HFFc6 (cell line): ENCODE data around the gene REM1. TPM values are rescaled to one million over a fixed set of nuclear protein-coding genes. Genes with fewer than 3 reads are reported as not detected.
"Not testable (repeated sequence)": the region's sequence is repeated elsewhere in the genome, so short reads cannot be mapped to it uniquely, and the experiment has no call there.

Experiments
- DNase-seq: peaks from one replicate; pipeline ENCODE4 v3.0.0-alpha.2; 2018
- H3K27ac Mint-ChIP-seq: 2 replicates; pipeline ENCODE4 v1.8.0; 2020; ENCODE audit warnings: mild to moderate bottlenecking, mixed read lengths
- H3K27me3 Mint-ChIP-seq: 2 replicates; pipeline ENCODE4 v1.8.0; 2021; ENCODE audit warnings: mild to moderate bottlenecking, moderate library complexity, mixed read lengths; ENCODE audit not compliant: insufficient read depth
- H3K36me3 Mint-ChIP-seq: 2 replicates; pipeline ENCODE4 v1.8.0; 2021; ENCODE audit warnings: low read depth, mixed read lengths
- H3K4me1 Mint-ChIP-seq: 2 replicates; pipeline ENCODE4 v1.8.0; 2020; ENCODE audit warnings: low read depth, mixed read lengths
- H3K4me3 Mint-ChIP-seq: 2 replicates; pipeline ENCODE4 v1.8.0; 2020; ENCODE audit warnings: mild to moderate bottlenecking, moderate library complexity, mixed read lengths
- H3K9me3 Mint-ChIP-seq: 2 replicates; pipeline ENCODE4 v1.8.0; 2020; ENCODE audit warnings: mild to moderate bottlenecking, mixed read lengths
- total RNA-seq, 6 experiments: library from RNA; stranded (reverse); fragmentation: NEBNext Ultra II Directional; extraction: Animal tissue kit (Norgen Biotek cat#: 25700); gene quantifications; 2 replicates in 1 of 6; 3 replicates in 5 of 6; pipeline ENCODE4 v1.2.3, GENCODE V29; 2021
- TF ChIP-seq, protein P1 (sequence below): fragments of 200-600 bp; sonication (generic); IDR thresholded peaks from 2 replicates; pipeline ENCODE4 v1.5.0; 2021; ENCODE audit warnings: antibody characterized with exemption, mild to moderate bottlenecking

The REM1 gene
- total RNA-seq, 6 experiments from 2014 or later = not detected

GRCh38 chr20:31515072-31515774 lies 40.1 kb downstream of the REM1 start:
- Mint-ChIP-seq H3K27ac (no peak overlapping the region), H3K36me3 (peaks cover 6% of the 10 kb centered on the region), H3K27me3 (no peaks in the 10 kb centered on the region; the same call in 1 of the 2 replicates), H3K4me3 (no peak overlapping the region), H3K9me3 (no peaks in the 10 kb centered on the region), H3K4me1 (peaks cover 10% of the 10 kb centered on the region)
- DNase-seq = no peak
- TF ChIP-seq, protein P1, sequence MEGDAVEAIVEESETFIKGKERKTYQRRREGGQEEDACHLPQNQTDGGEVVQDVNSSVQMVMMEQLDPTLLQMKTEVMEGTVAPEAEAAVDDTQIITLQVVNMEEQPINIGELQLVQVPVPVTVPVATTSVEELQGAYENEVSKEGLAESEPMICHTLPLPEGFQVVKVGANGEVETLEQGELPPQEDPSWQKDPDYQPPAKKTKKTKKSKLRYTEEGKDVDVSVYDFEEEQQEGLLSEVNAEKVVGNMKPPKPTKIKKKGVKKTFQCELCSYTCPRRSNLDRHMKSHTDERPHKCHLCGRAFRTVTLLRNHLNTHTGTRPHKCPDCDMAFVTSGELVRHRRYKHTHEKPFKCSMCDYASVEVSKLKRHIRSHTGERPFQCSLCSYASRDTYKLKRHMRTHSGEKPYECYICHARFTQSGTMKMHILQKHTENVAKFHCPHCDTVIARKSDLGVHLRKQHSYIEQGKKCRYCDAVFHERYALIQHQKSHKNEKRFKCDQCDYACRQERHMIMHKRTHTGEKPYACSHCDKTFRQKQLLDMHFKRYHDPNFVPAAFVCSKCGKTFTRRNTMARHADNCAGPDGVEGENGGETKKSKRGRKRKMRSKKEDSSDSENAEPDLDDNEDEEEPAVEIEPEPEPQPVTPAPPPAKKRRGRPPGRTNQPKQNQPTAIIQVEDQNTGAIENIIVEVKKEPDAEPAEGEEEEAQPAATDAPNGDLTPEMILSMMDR = no peak

DNA sequence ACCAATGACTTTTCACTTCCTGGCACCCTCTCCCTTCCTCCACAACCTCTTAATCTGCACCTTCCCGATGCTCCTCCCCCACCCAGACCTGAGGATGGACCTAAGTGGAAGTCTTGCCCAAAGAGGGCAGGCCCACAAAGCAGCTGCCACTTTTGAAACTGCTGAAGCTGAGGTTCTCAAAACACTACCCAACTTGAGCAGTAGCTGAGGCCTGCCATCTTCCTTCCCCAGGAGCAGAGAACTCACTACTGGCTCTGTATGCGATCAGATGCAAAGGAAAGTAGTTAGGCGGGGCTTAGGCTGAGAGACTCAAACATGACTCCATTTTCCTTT lies 40.7 kb downstream of the REM1 start:
- TF ChIP-seq, protein P1 = no peak
- no peaks in the 10 kb centered on the region for H3K27me3 Mint-ChIP-seq
- no peaks in the 10 kb centered on the region for H3K9me3 Mint-ChIP-seq
- H3K4me1 Mint-ChIP-seq = peaks cover 15% of the 10 kb centered on the region
- H3K4me3 Mint-ChIP-seq = no peak overlapping the region
- no peak for DNase-seq
- H3K36me3 Mint-ChIP-seq = peaks cover 6% of the 10 kb centered on the region
- no peak overlapping the region for H3K27ac Mint-ChIP-seq

DNA sequence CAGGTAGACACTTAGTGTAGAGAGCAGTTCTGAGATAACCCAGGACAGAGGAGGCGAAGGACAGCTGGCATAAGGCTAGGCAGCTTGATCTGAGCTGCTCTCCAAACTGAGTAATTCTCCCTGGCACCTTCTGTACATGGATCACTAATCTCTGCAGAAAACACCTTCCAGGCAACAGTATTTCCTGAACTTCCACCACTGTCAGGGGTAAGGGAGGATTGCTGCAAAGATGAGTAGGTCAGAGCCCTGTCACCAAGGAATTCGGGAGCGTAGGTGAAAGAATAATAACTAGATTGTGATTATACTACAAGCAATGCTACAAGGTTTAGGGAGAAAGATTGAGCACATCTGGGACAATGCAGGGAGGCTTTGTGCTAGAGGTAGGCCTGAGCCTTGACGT lies 41.1 kb downstream of the REM1 start:
- Mint-ChIP-seq H3K27me3 (no peaks in the 10 kb centered on the region), H3K4me1 (peaks cover 20% of the 10 kb centered on the region), H3K27ac (no peak overlapping the region), H3K9me3 (no peaks in the 10 kb centered on the region), H3K36me3 (peaks cover 10% of the 10 kb centered on the region), H3K4me3 (no peak overlapping the region)
- TF ChIP-seq, protein P1 = no peak
- no peak for DNase-seq

DNA sequence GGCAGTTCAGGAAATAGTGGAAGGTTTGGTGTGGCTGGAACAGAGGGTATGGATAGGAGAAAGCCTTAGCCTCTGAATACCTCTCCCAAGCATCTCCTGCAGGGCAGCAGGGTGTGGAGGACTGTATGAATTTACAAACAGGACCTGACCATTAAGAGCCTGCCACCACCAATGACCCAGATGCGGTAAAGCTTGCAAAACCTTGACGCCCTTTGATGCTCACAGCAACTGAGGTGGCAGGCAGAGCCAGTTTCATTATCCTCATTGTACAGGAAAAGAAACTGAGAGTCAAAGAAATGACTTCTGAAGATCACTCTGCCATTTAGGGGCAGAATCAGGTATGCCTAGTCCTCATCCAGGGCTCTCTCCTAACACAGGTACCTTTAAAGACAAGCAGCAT lies 41.6 kb downstream of the REM1 start:
- no peak for DNase-seq
- no peaks in the 10 kb centered on the region for H3K9me3 Mint-ChIP-seq
- H3K27me3 Mint-ChIP-seq = no peaks in the 10 kb centered on the region
- TF ChIP-seq, protein P1 = no peak
- no peak overlapping the region for H3K4me3 Mint-ChIP-seq
- H3K4me1 Mint-ChIP-seq = peaks cover 24% of the 10 kb centered on the region
- peaks cover 12% of the 10 kb centered on the region for H3K36me3 Mint-ChIP-seq
- no peak overlapping the region for H3K27ac Mint-ChIP-seq

DNA sequence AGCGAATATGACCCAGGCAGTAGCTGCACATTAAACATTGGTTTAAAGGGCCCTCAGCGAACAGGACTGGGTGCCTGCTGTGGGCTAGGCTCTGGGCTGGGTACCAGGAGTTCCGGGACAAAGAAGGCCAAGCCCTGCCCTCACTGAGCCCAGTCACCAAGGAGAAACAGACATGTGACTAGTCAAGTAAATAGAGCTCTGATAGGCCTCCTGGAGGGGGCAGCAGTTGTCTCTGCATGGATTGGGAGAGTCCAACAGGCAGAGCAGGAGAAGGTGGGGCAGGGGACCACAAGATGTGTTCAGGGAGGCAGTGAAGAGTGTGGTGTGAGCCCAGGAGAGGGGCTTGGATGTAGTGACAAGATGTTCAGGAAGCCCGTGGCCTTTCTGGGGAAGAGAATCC lies 42.3 kb downstream of the REM1 start:
- DNase-seq = peak; percentile 59
- Mint-ChIP-seq H3K9me3 (no peaks in the 10 kb centered on the region), H3K36me3 (peaks cover 12% of the 10 kb centered on the region), H3K27ac (no peak overlapping the region), H3K27me3 (no peaks in the 10 kb centered on the region), H3K4me1 (peaks cover 32% of the 10 kb centered on the region), H3K4me3 (no peak overlapping the region)
- TF ChIP-seq, protein P1 = peak; percentile 67

DNA sequence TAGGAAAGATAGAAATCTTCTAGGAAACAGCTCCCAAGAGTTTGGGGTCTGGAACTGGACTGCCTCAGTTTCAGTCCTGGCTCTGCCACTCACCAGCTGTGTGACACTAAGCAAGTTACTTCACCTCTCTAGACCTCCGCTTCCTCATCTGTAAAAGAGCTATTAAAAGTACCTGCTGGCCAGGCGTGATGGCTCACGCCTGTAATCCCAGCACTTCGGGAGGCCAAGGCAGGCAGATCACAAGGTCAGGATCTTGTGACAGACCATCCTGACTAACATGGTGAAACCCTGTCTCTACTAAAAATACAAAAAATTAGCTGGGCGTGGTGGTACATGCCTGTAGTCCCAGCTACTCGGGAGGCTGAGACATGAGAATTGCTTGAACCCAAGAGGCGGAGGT lies 46.2 kb downstream of the REM1 start:
- Mint-ChIP-seq H3K4me1 (peaks cover 56% of the 10 kb centered on the region), H3K27ac (peak overlapping the region; percentile 21; the same call in 1 of the 2 replicates), H3K36me3 (peaks cover 19% of the 10 kb centered on the region)
- H3K27me3 Mint-ChIP-seq, H3K4me3 Mint-ChIP-seq, H3K9me3 Mint-ChIP-seq, DNase-seq: not testable (repeated sequence)
